Panc1 (cell line): Measurements from ENCODE around the gene KIF17. TPM values are rescaled to one million over a fixed set of nuclear protein-coding genes. Genes with fewer than 3 reads are reported as not detected.

Experiments used
- ATAC-seq: fragments of 200-7000 bp; cut with Tn5 transposase; 2 replicates; pipeline ENCODE4 v1.9.1; 2020; ENCODE audit warnings: mild to moderate bottlenecking, moderate library complexity
- BruUV-seq: library from RNA; stranded (reverse); fragments of 400-500 nt; replicated peaks from 2 replicates; lab custom pipeline; 2021; lab: Mats Ljungman, UMichigan
- CTCF ChIA-PET: fragments of 300-600 bp; sonication (Branson Sonifier 250); formaldehyde crosslinking; loops from one replicate; lab custom pipeline; 2022; ENCODE audit warnings: antibody characterized with exemption; lab: Charles Lee
- POLR2A ChIA-PET: fragments of 300-600 bp; sonication (Branson Sonifier 250); formaldehyde crosslinking; loops from one replicate; lab custom pipeline; 2022; ENCODE audit warnings: antibody characterized with exemption; lab: Charles Lee
- DNase-seq: peaks from one replicate; pipeline ENCODE4 v3.0.0-alpha.2; 2010; ENCODE audit warnings: low read depth, low spot score
- H3K27ac ChIP-seq: 2 replicates; pipeline ENCODE4 v1.5.1; 2011; ENCODE audit warnings: mild to moderate bottlenecking, low read length, inconsistent platforms
- H3K27me3 ChIP-seq: fragments of 200-500 bp; sonication (Bioruptor generic); 2 replicates; pipeline ENCODE4 v1.6.0; 2014; ENCODE audit warnings: low read length, inconsistent platforms; ENCODE audit not compliant: control insufficient read depth, insufficient read depth
- H3K36me3 ChIP-seq: fragments of 200-500 bp; sonication (Bioruptor generic); 2 replicates; pipeline ENCODE4 v1.5.1; 2014; ENCODE audit warnings: inconsistent platforms, mild to moderate bottlenecking, low read length, moderate library complexity; ENCODE audit not compliant: control insufficient read depth, insufficient read depth
- H3K4me1 ChIP-seq: 2 replicates; pipeline ENCODE4 v1.5.1; 2011; ENCODE audit warnings: inconsistent platforms, mild to moderate bottlenecking, low read length, moderate library complexity; ENCODE audit not compliant: control insufficient read depth, insufficient read depth
- H3K4me3 ChIP-seq, 2 experiments: 2 replicates each; pipeline ENCODE4 v1.5.1; 2011 to 2012; ENCODE audit warnings: low read depth in 2 of 2, low read length in 2 of 2, mild to moderate bottlenecking in 2 of 2, inconsistent platforms in 1 of 2, moderate library complexity in 1 of 2
- H3K9me3 ChIP-seq: fragments of 200-500 bp; sonication (Bioruptor generic); 2 replicates; pipeline ENCODE4 v1.5.1; 2014; ENCODE audit warnings: low read depth, mild to moderate bottlenecking, inconsistent platforms, low read length, moderate library complexity; ENCODE audit not compliant: control insufficient read depth, insufficient read depth
- POLR2AphosphoS5 ChIP-seq: IDR thresholded peaks from 2 replicates; pipeline ENCODE4 v1.6.1; 2012; ENCODE audit warnings: mild to moderate bottlenecking, low read depth, low read length, moderate library complexity
- SIN3A ChIP-seq: IDR thresholded peaks from 2 replicates; pipeline ENCODE4 v1.6.1; 2012; ENCODE audit warnings: low read depth, mild to moderate bottlenecking, low read length, moderate library complexity, borderline replicate concordance; ENCODE audit not compliant: insufficient read depth
- TCF7L2 ChIP-seq: IDR thresholded peaks from 2 replicates; pipeline ENCODE4 v1.6.1; 2011; ENCODE audit warnings: mild to moderate bottlenecking, low read depth, low read length, inconsistent platforms
- in situ Hi-C: cut with HindIII; loops from 2 replicates; pipeline ENCODE4 v1.10.0; 2016; ENCODE audit warnings: low sequenced_read_pairs, low pct_unique_long_range_greater_than_20kb
- intact Hi-C: fragments of 100-400 bp; cut with micrococcal nuclease; formaldehyde crosslinking; loops from one replicate; pipeline ENCODE4 v1.10.0; 2022; ENCODE audit not compliant: unreplicated experiment
- total RNA-seq: library from RNA; stranded (reverse); gene quantifications from one replicate; pipeline ENCODE4 v1.2.1, GENCODE V29; 2021; ENCODE audit not compliant: unreplicated experiment
- TF ChIP-seq, protein P1 (sequence below), 2 experiments: IDR thresholded peaks; 2 replicates each; pipeline ENCODE4 v1.6.1; 2011 to 2012; ENCODE audit warnings: low read depth in 2 of 2, control low read depth in 1 of 2, low read length in 1 of 2, mild to moderate bottlenecking in 1 of 2, moderate library complexity in 1 of 2; ENCODE audit not compliant: insufficient read depth in 1 of 2

KIF17 gene
- total RNA-seq, 1 experiment from 2014 or later = 3.9 TPM

DNA sequence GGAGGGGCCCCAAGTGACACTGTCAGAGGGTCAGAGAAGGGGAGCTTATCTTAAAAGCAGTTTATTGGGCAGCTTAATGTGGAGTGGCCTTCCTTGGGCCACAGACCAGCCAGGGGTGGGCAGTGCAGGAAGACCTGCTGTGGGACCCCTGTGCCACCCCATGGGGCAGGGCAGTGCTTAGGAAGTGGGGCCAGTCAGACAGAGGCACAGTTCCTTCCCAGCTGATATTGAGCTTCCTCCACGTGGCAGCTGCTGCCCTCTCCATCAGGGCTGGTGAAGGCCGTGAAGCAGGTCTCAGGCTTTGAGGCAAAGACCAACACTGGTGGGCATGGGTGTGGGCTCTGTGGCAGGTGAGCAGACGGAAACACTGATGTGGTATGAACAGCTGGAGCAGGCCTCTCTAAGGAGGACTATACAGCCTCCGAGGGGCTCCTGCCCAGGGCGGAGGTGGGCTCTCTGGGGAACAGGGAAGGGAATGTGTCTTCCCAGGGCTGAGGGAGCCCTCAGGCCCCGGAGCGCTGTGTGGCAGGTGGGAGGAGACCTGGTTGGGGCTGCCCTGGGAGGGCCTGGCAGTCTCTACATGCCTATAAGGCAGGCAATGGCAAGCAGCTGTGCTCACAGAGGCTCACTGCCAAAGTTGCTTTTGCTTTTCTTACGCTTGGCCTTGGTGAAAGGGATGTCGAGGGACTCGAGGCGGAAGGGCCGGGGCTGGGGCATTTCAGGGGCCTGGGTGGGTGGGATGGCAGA is 53.7 kb downstream of the KIF17 start:
- ChIA-PET CTCF (interaction anchor here (0.6 kb wide), 1 partner anchor 230 kb away, joined by 7 read pairs; no protein-coding TSS in a partner anchor), POLR2A (no interaction called here)
- DNase-seq = no peak
- no TSS peak for BruUV-seq
- H3K4me3 ChIP-seq = no peak overlapping the region
- H3K27ac ChIP-seq = no peak overlapping the region
- in situ Hi-C loops (no loop called here), intact Hi-C loops (no loop called here)
- no peaks in the 10 kb centered on the region for H3K9me3 ChIP-seq
- H3K4me1 ChIP-seq = peaks cover 10% of the 10 kb centered on the region
- H3K36me3 ChIP-seq = no peaks in the 10 kb centered on the region; the same call in 1 of the 2 replicates
- TF ChIP-seq, protein P1, sequence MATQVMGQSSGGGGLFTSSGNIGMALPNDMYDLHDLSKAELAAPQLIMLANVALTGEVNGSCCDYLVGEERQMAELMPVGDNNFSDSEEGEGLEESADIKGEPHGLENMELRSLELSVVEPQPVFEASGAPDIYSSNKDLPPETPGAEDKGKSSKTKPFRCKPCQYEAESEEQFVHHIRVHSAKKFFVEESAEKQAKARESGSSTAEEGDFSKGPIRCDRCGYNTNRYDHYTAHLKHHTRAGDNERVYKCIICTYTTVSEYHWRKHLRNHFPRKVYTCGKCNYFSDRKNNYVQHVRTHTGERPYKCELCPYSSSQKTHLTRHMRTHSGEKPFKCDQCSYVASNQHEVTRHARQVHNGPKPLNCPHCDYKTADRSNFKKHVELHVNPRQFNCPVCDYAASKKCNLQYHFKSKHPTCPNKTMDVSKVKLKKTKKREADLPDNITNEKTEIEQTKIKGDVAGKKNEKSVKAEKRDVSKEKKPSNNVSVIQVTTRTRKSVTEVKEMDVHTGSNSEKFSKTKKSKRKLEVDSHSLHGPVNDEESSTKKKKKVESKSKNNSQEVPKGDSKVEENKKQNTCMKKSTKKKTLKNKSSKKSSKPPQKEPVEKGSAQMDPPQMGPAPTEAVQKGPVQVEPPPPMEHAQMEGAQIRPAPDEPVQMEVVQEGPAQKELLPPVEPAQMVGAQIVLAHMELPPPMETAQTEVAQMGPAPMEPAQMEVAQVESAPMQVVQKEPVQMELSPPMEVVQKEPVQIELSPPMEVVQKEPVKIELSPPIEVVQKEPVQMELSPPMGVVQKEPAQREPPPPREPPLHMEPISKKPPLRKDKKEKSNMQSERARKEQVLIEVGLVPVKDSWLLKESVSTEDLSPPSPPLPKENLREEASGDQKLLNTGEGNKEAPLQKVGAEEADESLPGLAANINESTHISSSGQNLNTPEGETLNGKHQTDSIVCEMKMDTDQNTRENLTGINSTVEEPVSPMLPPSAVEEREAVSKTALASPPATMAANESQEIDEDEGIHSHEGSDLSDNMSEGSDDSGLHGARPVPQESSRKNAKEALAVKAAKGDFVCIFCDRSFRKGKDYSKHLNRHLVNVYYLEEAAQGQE (IDR thresholded peaks at IDR 0.05; ENCODE audit: insufficient read depth in 1 of 2, low read depth in 2 of 2, low read length in 1 of 2) = no peak
- H3K27me3 ChIP-seq = no peaks in the 10 kb centered on the region
- no peak for ATAC-seq

DNA sequence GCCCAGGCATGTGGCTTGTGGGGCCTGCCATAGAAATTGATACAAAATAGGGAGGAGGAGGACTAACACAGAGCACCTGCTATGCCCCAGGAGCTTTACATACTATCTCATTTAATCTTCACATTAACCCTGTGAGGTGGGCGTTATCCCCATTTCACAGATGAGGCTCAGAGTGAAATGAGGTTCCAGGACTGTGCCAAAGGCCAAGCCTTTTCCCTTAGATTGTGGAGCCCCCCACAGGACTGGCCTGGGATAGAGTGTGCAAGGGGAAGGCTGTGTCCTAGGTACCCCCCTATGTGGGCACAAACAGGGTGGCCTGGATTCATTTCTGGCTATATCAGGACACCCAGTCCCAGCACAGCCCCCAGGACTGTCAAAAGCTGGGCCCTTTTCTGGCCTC is 54.4 kb downstream of the KIF17 start:
- no TSS peak for BruUV-seq
- H3K9me3 ChIP-seq = no peaks in the 10 kb centered on the region
- H3K4me3 ChIP-seq = no peak overlapping the region
- ChIA-PET CTCF (no interaction called here), POLR2A (no interaction called here)
- H3K36me3 ChIP-seq = peaks cover 2% of the 10 kb centered on the region
- no peaks in the 10 kb centered on the region for H3K27me3 ChIP-seq
- TF ChIP-seq, protein P1 (IDR thresholded peaks at IDR 0.05; ENCODE audit: insufficient read depth in 1 of 2, low read depth in 2 of 2, low read length in 1 of 2) = no peak
- TF ChIP-seq SIN3A (no peak), POLR2AphosphoS5 (no peak), TCF7L2 (no peak)
- H3K27ac ChIP-seq = no peak overlapping the region
- intact Hi-C loops = no loop called here
- DNase-seq (no peak), ATAC-seq (no peak)
- peaks cover 10% of the 10 kb centered on the region for H3K4me1 ChIP-seq
- in situ Hi-C loops = no loop called here
